Measurements from ENCODE around the gene DGKG.

Gene DGKG

DNA sequence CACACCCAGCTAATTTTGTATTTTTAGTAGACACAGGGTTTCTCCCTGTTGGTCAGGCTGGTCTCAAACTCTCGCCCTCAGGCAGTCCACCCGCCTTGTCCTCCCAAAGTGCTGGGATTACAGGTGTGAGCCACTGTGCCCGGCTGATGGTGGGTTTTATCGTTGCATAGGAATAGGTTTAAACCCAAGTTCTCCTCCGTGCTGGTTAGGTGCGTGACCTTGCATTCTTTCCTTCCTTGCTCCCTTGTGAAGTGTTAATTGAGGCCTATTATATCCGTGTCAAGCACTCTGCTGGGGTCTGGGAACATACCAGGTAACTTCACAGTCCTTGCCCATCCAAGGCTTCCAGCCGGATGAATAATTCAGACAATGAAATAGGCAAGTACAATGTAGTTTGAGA is 233.9 kb downstream of the DGKG start:
- DNase-seq = no peak

- no peak for DNase-seq
Observed at GRCh38 chr3:186127463-186127862, 234.6 kb downstream of the DGKG start.

DNA sequence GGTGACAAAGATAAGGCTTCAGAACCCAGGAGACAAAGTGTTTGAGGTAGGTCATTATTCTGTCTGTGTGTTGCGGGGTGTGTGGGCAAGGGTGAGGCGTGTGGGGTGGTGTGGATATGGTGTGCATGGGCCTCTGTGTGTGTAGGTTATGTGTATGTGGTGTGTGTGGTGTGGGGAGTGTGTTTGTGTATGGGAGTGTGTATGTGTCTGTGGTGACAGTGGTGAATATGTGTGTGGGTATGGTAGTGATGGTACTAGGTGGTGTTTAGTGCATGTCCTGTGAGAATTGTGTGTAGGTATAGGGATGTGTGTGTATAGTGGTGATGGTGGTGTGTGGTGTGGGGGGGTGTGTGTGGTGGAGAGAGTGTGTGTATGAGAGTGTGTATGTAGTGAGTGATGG is 236.9 kb downstream of the DGKG start:
- no peak for DNase-seq

GRCh38 chr3:186124592-186124991 is 237.4 kb downstream of the DGKG start:
- DNase-seq = no peak

GRCh38 chr3:186123012-186123411 is 239.0 kb downstream of the DGKG start:
- DNase-seq = no peak

GRCh38 chr3:186121968-186122367 is 240.1 kb downstream of the DGKG start:
- DNase-seq = no peak

DNA sequence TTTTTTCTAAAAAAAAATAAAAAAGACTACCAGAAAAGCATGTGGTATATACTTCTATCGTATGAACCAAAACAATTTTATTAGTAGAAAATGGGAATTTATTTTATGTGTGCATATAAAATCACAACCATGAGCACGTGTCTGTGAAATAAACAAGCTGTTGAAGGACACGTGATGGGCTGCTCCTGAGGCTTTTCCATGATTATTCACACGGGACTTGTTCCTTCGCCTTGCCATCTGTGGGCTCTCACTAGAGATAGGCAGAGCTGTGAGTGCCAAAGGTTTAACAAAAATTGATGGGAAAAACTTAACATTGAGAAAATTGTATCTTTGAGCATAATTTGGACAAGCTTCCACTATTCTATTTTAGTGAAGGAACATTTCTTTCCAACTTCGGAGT is 240.8 kb downstream of the DGKG start:
- no peak for DNase-seq

GRCh38 chr3:186119499-186119898 is 242.5 kb downstream of the DGKG start:
- no peak for DNase-seq

GRCh38 chr3:186118692-186119091 is 243.3 kb downstream of the DGKG start:
- no peak for DNase-seq

DNA sequence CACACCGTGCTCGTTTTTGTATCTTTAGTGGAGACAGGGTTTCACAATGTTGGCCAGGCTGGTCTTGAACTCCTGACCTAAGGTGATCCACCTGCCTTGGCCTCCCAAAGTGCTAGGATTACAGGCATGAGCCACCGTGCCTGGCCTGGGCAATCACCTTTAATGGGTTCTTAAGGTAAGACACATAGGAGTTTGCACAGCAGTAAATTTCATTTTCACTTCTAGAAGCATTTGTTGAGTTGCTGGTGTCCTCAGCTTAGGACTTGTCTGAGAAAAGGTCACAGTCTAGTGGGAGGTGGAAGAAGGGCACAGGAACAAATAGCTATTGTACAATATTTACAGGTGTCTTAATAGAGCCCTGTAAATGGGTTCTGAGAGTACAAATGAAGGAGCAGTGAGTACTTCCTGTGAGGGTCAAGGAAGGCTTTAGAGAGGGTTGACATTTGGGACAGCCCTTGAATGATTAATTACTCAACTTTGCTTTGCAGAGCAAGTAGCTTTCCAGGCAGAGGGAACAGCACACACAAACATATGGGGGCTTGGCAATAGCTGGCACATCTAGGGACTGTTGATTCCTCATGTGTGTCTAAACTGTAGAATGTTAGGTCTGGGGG is 244.4 kb downstream of the DGKG start:
- no peak for DNase-seq

- no peak for DNase-seq
Observed at GRCh38 chr3:186115239-186115996, 246.6 kb downstream of the DGKG start.

- no peak for DNase-seq
Observed at GRCh38 chr3:186110975-186111974, 250.8 kb downstream of the DGKG start.

DNA sequence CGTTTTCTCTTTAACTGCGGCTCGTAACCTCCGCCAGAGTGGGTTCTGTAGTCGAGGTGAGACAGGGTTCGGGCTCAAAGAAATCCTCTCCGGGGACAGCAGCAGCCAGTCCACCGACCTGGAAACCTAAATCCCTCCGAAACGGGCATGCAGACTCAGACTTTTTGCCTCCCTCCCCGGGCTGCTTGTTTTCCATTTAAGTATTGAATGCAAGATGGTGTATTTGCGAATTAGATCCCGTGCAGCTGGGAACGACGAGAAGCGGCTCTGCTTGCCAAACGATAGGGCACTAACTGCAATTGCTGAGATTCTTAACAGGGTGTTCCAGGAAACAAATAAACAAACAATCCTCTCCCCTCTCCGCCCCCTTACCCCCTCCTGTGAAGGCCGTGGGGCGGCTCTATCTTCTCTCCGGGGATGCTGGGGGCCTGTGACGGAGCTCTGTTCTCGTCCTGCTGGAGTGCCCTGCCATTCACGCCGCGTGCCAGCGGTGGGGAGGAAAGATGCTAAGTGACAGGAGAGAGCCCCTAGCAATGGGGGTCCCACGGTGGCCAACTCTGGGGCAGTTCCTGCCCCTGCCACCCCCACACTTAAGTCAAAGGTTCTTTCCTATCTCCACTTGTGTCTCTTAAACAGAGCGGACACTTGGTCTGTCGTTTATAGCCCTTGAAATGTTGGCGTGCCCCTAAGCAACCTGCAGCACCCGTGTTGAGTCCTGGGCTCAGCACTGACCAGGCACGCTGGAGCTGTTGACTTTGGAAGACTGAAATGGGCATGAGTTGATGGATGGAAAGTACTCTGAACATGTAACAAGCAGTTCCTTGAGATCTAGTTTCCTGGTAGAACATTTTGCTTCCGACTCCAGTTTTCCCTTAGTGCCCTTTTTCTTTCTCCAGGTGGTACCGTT is 251.9 kb downstream of the DGKG start:
- no peak for DNase-seq

- peak; percentile 96 for DNase-seq
Observed at GRCh38 chr3:186108941-186109865, 252.8 kb downstream of the DGKG start, which contains the start of gene ETV5. Gene ETV5 (minus strand): TSS chr3:186109089. CDS start chr3:186105868, 3,221 bp downstream.

DNA sequence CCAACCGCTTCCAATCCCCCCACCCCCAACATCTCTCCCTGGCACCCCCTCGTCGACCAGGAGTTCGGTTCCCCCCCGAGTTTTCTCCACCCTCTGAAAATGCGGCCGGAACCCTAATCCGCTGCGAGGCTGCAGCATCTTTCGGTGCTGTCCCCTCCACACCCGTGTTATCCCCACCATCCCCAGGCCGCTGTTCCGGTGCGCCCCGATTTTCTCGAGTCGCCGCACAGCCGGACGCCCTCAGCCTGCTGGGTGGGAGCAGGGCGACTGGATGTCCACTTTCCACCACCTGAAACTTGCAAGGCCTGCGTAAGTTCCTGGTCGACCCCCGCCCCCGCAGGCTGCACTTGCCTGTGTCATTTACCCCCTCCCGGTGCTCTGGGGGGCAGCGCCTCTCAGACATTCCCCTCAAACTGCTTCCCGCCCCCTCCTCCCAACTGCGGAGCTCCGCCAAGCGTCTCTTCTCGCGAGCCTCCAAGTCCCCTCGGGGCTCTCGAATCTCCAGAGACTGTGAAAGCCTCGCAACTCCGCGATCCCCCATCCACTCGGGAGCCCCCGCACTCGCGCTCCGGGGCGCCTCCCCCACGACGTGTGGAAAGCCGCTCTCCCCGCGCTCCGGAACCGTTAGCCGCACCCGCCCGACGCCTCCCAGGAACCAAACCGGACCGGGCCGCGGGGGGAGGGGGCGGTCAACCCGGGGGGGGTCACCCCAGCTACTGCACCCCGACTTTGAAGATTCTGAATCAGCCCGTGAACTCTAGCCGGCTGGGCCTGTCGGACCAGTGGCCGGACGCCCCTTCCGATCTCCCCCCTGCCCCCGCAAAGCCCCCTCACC is 253.7 kb downstream of the DGKG start:
- no peak for DNase-seq

- DNase-seq = peak; percentile 19
Observed at GRCh38 chr3:186107215-186108105, 254.6 kb downstream of the DGKG start.

GRCh38 chr3:186105543-186105942 is 256.5 kb downstream of the DGKG start:
- no peak for DNase-seq

DNA sequence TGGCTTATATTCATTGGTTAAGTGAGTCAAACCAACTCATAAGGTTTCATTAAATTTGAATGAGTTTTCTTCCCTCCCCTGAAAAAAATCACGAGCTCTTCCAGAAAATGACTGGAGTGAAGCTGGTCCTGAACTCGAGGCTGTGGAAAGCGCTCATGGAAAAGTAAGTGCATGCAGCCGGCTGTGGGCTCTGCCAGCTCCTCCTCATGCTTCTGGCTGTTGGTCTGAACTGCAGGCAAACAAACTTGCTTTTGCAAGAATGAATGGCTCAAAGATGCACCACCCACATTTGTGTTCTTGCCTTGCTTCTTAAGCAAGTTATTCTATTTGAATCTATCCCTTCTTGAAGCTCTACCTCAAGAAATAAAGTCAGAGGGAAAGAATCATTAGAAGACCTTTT is 259.3 kb downstream of the DGKG start:
- DNase-seq = no peak

DNA sequence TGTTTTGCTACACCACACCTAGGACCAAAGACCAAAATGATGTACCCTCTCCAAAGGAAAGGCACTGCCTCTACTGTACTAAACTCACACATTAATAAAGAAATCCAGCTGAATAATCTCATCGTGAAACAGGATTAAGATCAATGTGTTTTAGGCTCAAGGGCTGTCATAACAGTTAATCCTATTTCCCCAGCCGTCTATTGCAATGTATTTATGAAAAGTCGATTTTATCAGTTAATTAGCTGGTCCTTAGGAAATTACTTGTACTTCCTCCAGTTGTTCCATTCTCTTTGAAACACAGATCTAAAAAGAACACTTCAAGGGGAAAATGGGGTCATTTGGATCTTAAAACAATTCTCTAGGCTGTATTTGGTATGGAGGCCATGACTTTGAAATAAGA is 261.6 kb downstream of the DGKG start:
- DNase-seq = no peak
